Upper lobe of left lung (tissue), 6 donors: Measurements from ENCODE around the gene FUNDC1. TPM values are rescaled to one million over a fixed set of nuclear protein-coding genes. Genes with fewer than 3 reads are reported as not detected.
"Not testable (repeated sequence)": the region's sequence is repeated elsewhere in the genome, so short reads cannot be mapped to it uniquely, and the experiment has no call there.

ENCODE experiments used
- ATAC-seq, 2 donors: fragments of 200-7000 bp; cut with Tn5 transposase; one replicate each; pipeline ENCODE4 v1.9.1; 2022; ENCODE audit warnings: mild to moderate bottlenecking in 2 of 2, moderate library complexity in 2 of 2; ENCODE audit not compliant: low FRiP score in 2 of 2
- DNase-seq, 2 donors: peaks; one replicate each; pipeline ENCODE4 v3.0.0-alpha.2; 2019 to 2020
- H3K27ac ChIP-seq, 4 donors: fragments of 200-600 bp; sonication (generic); one replicate each; pipeline ENCODE4 v1.5.1; 2016 to 2019
- H3K27me3 ChIP-seq, 4 donors: fragments of 200-600 bp; sonication (generic); one replicate each; pipeline ENCODE4 v1.5.1; 2017 to 2019
- H3K36me3 ChIP-seq, 4 donors: fragments of 200-600 bp; sonication (generic); one replicate each; pipeline ENCODE4 v1.5.1; 2016 to 2019
- H3K4me1 ChIP-seq, 4 donors: fragments of 200-600 bp; sonication (generic); one replicate each; pipeline ENCODE4 v1.5.1; 2018 to 2019
- H3K4me3 ChIP-seq, 4 donors: fragments of 200-600 bp; sonication (generic); one replicate each; pipeline ENCODE4 v1.5.1; 2017 to 2019; ENCODE audit warnings: mild to moderate bottlenecking in 2 of 4, moderate library complexity in 1 of 4
- H3K9me3 ChIP-seq, 4 donors: fragments of 200-600 bp; sonication (generic); one replicate each; pipeline ENCODE4 v1.5.1; 2018 to 2019
- EP300 ChIP-seq, 4 donors: sonication (generic); formaldehyde crosslinking; IDR thresholded peaks; one replicate each; pipeline ENCODE4 v1.5.1; 2017; ENCODE audit warnings: antibody characterized with exemption in 4 of 4, control low read depth in 2 of 4
- POLR2A ChIP-seq, 4 donors: fragments of 450-650 bp; IDR thresholded peaks; one replicate each; pipeline ENCODE4 v1.5.1; 2016 to 2017; ENCODE audit warnings: antibody characterized with exemption in 4 of 4, mild to moderate bottlenecking in 2 of 4
- POLR2AphosphoS5 ChIP-seq, 2 donors: sonication (generic); formaldehyde crosslinking; IDR thresholded peaks; one replicate each; pipeline ENCODE4 v1.5.1; 2017; ENCODE audit warnings: antibody characterized with exemption in 2 of 2
- WGBS, 2 donors: methylation state at CpG; one replicate each; pipeline ENCODE4 v1.1.5; 2017 to 2018; 5-methylcytosine and 5-hydroxymethylcytosine counted together
- total RNA-seq, 6 donors: library from RNA; depleted of rRNA in 4 of 6; stranded (reverse); fragments of >200 nt in 4 of 6; gene quantifications; one replicate each; pipeline versions ENCODE4 v1.1.0 to v1.2.1, GENCODE V29; 2016 to 2021
- TF ChIP-seq, protein P1 (sequence below), 6 experiments: fragments of 450-650 bp in 4 of 6; fragments of 200-600 bp in 2 of 6; sonication (generic) in 2 of 6; IDR thresholded peaks; one replicate each; pipeline ENCODE4 v1.5.1; 2016 to 2019; ENCODE audit warnings: antibody characterized with exemption in 6 of 6
- donor health status: DM: no; HTN: no; CAD: no; lungs with moderate emphysema.
- donor health status: DM: no; HTN: yes; CAD: no; lungs with severe emphysema.

FUNDC1 gene
- total RNA-seq, 6 donors from 2014 or later: 1.3 to 14.6 (median 8.0) TPM

DNA sequence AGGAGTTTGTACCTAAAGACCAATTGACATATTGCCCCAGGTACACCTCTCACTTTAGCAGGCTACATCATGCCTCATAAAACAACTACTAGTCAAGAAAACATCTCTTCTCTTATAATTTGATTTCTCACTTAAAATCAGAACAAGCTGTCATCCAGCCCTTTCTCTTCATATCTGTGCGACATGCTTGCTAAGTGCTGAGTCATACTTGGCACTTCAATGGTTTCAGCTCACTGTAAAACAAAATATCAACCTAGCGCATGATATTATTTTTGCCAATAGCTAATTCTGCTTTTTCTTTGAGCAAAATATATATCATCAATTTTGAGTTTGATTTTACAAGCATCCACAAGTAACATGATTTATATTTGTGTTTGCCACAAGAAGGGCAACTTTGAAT, 27.9 kb upstream of the FUNDC1 start:
- H3K4me1 ChIP-seq: no peaks in the 10 kb centered on the region
- no peak for DNase-seq

DNA sequence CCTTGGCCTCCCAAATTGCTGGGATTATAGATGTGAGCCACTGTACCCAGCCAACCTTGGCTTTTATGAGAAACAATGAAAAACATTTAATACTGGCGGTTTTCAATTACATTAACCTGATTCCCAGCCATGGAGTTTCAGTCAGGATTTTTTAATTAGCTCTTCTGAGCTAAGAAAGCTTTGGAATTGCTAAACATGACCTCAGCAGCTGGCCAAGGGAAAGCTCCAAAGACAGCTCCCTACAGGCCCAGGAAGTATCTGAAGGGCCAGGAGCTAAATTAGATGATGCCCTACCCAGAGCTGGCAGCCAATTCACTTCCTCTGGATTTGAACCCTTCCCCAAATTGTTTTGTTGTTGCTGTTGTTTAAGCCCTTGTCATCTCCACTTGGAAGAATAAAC, 26.5 kb upstream of the FUNDC1 start:
- no peak overlapping the region for H3K4me3 ChIP-seq
- H3K27me3 ChIP-seq: no peaks in the 10 kb centered on the region
- ATAC-seq (no peak), DNase-seq (no peak)
- H3K4me1 ChIP-seq: no peaks in the 10 kb centered on the region
- no peaks in the 10 kb centered on the region for H3K36me3 ChIP-seq
- TF ChIP-seq POLR2A (IDR thresholded peaks at IDR 0.05) (no peak), POLR2AphosphoS5 (IDR thresholded peaks at IDR 0.05) (no peak), EP300 (IDR thresholded peaks at IDR 0.05) (no peak)
- TF ChIP-seq, protein P1, sequence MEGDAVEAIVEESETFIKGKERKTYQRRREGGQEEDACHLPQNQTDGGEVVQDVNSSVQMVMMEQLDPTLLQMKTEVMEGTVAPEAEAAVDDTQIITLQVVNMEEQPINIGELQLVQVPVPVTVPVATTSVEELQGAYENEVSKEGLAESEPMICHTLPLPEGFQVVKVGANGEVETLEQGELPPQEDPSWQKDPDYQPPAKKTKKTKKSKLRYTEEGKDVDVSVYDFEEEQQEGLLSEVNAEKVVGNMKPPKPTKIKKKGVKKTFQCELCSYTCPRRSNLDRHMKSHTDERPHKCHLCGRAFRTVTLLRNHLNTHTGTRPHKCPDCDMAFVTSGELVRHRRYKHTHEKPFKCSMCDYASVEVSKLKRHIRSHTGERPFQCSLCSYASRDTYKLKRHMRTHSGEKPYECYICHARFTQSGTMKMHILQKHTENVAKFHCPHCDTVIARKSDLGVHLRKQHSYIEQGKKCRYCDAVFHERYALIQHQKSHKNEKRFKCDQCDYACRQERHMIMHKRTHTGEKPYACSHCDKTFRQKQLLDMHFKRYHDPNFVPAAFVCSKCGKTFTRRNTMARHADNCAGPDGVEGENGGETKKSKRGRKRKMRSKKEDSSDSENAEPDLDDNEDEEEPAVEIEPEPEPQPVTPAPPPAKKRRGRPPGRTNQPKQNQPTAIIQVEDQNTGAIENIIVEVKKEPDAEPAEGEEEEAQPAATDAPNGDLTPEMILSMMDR (IDR thresholded peaks at IDR 0.05): no peak
- peaks cover 0 to 22% (median 4%) of the 10 kb centered on the region in 4 donors for H3K9me3 ChIP-seq
- H3K27ac ChIP-seq: no peak overlapping the region
- 57 to 88% methylated on average over 1 of the region's 1 CpG for WGBS, 2 donors

More for the DNA sequence above, 27.9 kb upstream of the FUNDC1 start:
- TF ChIP-seq EP300 (IDR thresholded peaks at IDR 0.05): no peak
- no peak overlapping the region for H3K4me3 ChIP-seq
- no peaks in the 10 kb centered on the region for H3K27me3 ChIP-seq
- no peaks in the 10 kb centered on the region for H3K36me3 ChIP-seq
- no peak for ATAC-seq
- no peak overlapping the region for H3K27ac ChIP-seq
- peaks cover 0 to 22% (median 4%) of the 10 kb centered on the region in 4 donors for H3K9me3 ChIP-seq
- WGBS, 2 donors: 70 to 79% methylated on average over 2 of the region's 2 CpGs

DNA sequence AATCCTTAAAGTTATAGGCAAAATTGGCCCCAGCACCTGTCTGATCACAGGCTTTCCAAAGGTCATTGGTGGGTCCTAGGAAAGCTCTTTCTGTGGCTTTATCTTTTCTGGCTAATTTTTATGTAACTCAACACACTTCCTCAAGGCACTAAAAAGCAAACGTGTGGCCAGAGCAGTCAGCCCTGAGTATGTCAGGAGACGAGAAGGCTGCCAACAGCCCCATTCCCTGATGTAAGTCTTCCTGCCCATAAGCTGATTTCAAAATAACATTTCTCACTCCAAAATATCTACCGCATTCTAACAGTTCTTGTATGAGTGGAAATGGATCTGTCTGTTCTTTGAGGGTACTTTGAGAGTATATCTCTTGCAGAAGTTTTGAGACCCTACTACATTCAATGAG, 25.5 kb upstream of the FUNDC1 start:
- peaks cover 0 to 20% (median 4%) of the 10 kb centered on the region in 4 donors for H3K9me3 ChIP-seq
- H3K27me3 ChIP-seq: no peaks in the 10 kb centered on the region
- no peak overlapping the region for H3K27ac ChIP-seq
- TF ChIP-seq EP300 (IDR thresholded peaks at IDR 0.05) (no peak), POLR2AphosphoS5 (IDR thresholded peaks at IDR 0.05) (no peak), POLR2A (IDR thresholded peaks at IDR 0.05) (no peak)
- TF ChIP-seq, protein P1 (IDR thresholded peaks at IDR 0.05): no peak
- H3K4me1 ChIP-seq: no peaks in the 10 kb centered on the region
- DNase-seq (no peak), ATAC-seq (no peak)
- no peaks in the 10 kb centered on the region for H3K36me3 ChIP-seq
- H3K4me3 ChIP-seq: no peak overlapping the region
- WGBS, 2 donors: 51 to 64% methylated on average over 3 of the region's 3 CpGs

DNA sequence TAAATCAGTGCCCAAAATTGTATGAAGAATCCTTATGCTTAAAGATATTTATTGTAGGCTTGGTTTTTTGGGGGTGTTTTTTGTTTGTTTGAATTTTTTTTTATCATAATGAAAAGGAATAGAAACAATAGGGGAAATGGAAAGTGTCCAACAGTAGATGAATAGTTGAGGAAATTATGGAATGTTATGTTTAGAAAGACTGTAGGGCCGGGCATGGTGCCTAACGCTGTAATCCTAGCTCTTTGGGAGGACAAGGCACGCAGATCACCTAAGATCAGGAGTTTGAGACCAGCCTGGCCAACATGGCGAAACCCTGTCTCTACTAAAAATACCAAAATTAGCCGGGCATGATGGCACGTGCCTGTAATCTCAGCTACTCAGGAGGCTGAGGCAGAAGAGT, 19.2 kb upstream of the FUNDC1 start:
- not testable (repeated sequence) for H3K4me3 ChIP-seq, H3K27me3 ChIP-seq, H3K36me3 ChIP-seq, ATAC-seq, H3K9me3 ChIP-seq, H3K4me1 ChIP-seq, DNase-seq, H3K27ac ChIP-seq
- WGBS, 2 donors: 61 to 75% methylated on average over 6 of the region's 6 CpGs

DNA sequence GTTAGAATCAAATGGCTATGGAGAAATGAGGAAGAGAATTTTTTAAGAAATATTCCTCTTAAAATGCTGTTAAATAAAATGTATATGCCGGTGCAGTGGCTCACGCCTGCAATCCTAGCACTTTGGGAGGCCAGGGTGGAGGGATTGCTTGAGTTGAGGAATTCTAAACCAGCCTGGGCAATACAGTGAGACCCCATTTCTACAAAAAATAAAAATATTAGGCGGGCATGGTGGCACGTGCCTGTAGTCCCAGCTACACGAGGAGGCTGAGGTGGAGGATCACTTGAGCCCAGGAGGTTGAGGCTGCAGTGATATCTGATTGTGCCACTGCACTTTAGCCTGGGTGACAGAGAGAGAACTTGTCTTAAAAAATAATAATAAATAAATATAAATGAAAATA, 7.9 kb upstream of the FUNDC1 start:
- Histone ChIP-seq H3K27me3 (no peaks in the 10 kb centered on the region), H3K4me3 (no peak overlapping the region), H3K36me3 (no peaks in the 10 kb centered on the region), H3K27ac (no peak overlapping the region), H3K9me3 (no peaks in the 10 kb centered on the region), H3K4me1 (no peaks in the 10 kb centered on the region)
- ATAC-seq (no peak), DNase-seq (no peak)
- WGBS, 2 donors: 84 to 97% methylated on average over 5 of the region's 5 CpGs
- TF ChIP-seq, protein P1 (IDR thresholded peaks at IDR 0.05): no peak

DNA sequence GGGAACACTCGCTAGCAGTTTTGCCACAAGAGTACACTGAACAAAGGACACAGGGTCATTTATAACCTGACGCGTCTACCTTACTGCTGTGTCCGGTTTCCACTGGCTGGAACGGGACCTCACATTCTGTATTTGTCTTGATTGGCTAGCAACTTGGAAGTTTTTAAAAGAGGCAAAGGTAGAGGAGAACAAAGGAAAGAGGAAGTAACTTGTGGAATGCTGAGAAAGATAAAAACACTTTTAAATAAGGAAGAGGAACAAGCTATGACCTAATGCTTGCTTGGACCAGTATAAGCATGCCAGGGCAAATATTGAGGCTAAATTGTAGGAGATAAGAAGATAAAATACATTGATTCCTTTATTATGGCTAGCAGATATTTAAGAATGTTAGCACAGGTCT, 2.8 kb upstream of the FUNDC1 start:
- not testable (repeated sequence) for H3K27ac ChIP-seq, H3K9me3 ChIP-seq, H3K27me3 ChIP-seq

More for the DNA sequence above, 2.8 kb upstream of the FUNDC1 start:
- 38 to 47% methylated on average over 5 of the region's 5 CpGs for WGBS, 2 donors
- H3K4me3 ChIP-seq, H3K36me3 ChIP-seq, ATAC-seq, DNase-seq: not testable (repeated sequence)
- peaks cover 0 to 12% (median 6%) of the 10 kb centered on the region in 4 donors for H3K4me1 ChIP-seq
